Astrocyte (in vitro differentiated cells and primary cell): Measurements from ENCODE around the gene SLC4A5. TPM values are rescaled to one million over a fixed set of nuclear protein-coding genes. Genes with fewer than 3 reads are reported as not detected.

Experiments used
- DNase-seq: peaks from one replicate; pipeline ENCODE4 v3.0.0-alpha.2; 2010; ENCODE audit warnings: low read depth
- FAIRE-seq: peaks from 2 replicates; lab custom pipeline; 2011; peaks lifted over from hg19 to GRCh38; lab: Jason Lieb, UNC
- H2AFZ ChIP-seq: 2 replicates; pipeline ENCODE4 v1.6.0; 2012; ENCODE audit warnings: low read depth, low read length, inconsistent platforms
- H3K27ac ChIP-seq: 2 replicates; pipeline ENCODE4 v1.5.1; 2011; ENCODE audit warnings: low read depth, low read length, inconsistent platforms
- H3K27me3 ChIP-seq: 2 replicates; pipeline ENCODE4 v1.6.0; 2011; ENCODE audit warnings: low read length, inconsistent platforms; ENCODE audit not compliant: insufficient read depth
- H3K36me3 ChIP-seq: 2 replicates; pipeline ENCODE4 v1.5.1; 2011; ENCODE audit warnings: low read length, inconsistent platforms; ENCODE audit not compliant: insufficient read depth
- H3K4me1 ChIP-seq: 2 replicates; pipeline ENCODE4 v1.5.1; 2011; ENCODE audit warnings: low read length, inconsistent platforms; ENCODE audit not compliant: insufficient read depth
- H3K4me2 ChIP-seq: 2 replicates; pipeline ENCODE4 v1.6.0; 2012; ENCODE audit warnings: low read length, inconsistent platforms
- H3K4me3 ChIP-seq: 2 replicates; pipeline ENCODE4 v1.5.1; 2011; ENCODE audit warnings: low read depth, mild to moderate bottlenecking, low read length, inconsistent platforms; ENCODE audit not compliant: insufficient read depth
- H3K79me2 ChIP-seq: 2 replicates; pipeline ENCODE4 v1.6.0; 2012; ENCODE audit warnings: mild to moderate bottlenecking, low read length, inconsistent platforms; ENCODE audit not compliant: insufficient read depth
- H3K9ac ChIP-seq: 2 replicates; pipeline ENCODE4 v1.6.0; 2012; ENCODE audit warnings: mild to moderate bottlenecking, low read length, inconsistent platforms
- H3K9me3 ChIP-seq: 2 replicates; pipeline ENCODE4 v1.5.1; 2012; ENCODE audit warnings: low read depth, mild to moderate bottlenecking, low read length, inconsistent platforms; ENCODE audit not compliant: insufficient read depth
- H4K20me1 ChIP-seq: 2 replicates; pipeline ENCODE4 v1.6.0; 2012; ENCODE audit warnings: low read length, inconsistent platforms; ENCODE audit not compliant: insufficient read depth
- H3K27ac Mint-ChIP-seq: one replicate; pipeline ENCODE4 v1.8.0; 2021; ENCODE audit warnings: mild to moderate bottlenecking, mixed read lengths; ENCODE audit not compliant: unreplicated experiment
- H3K27me3 Mint-ChIP-seq: one replicate; pipeline ENCODE4 v1.8.0; 2021; ENCODE audit warnings: low read depth, mixed read lengths; ENCODE audit not compliant: unreplicated experiment
- H3K36me3 Mint-ChIP-seq: one replicate; pipeline ENCODE4 v1.8.0; 2021; ENCODE audit warnings: low read depth, mixed read lengths; ENCODE audit not compliant: unreplicated experiment
- H3K4me1 Mint-ChIP-seq: one replicate; pipeline ENCODE4 v1.8.0; 2021; ENCODE audit warnings: low read depth, mixed read lengths; ENCODE audit not compliant: unreplicated experiment
- H3K4me3 Mint-ChIP-seq: one replicate; pipeline ENCODE4 v1.8.0; 2021; ENCODE audit warnings: mild to moderate bottlenecking, moderate library complexity, mixed read lengths; ENCODE audit not compliant: unreplicated experiment
- H3K9me3 Mint-ChIP-seq: one replicate; pipeline ENCODE4 v1.8.0; 2021; ENCODE audit warnings: mild to moderate bottlenecking, mixed read lengths; ENCODE audit not compliant: unreplicated experiment
- CTCF ChIP-seq: IDR thresholded peaks from 2 replicates; pipeline ENCODE4 v1.5.1; 2011; ENCODE audit warnings: low read depth, mild to moderate bottlenecking, inconsistent platforms, low read length, moderate library complexity; ENCODE audit not compliant: insufficient read depth
- EZH2 ChIP-seq: IDR thresholded peaks from 2 replicates; pipeline ENCODE4 v1.6.1; 2012; ENCODE audit warnings: mild to moderate bottlenecking, low read length, inconsistent platforms; ENCODE audit not compliant: insufficient read depth
- total RNA-seq: library from RNA; stranded (reverse); gene quantifications from 2 replicates; pipeline ENCODE4 v1.2.1, GENCODE V29; 2021

SLC4A5 gene
- total RNA-seq, 1 donor from 2014 or later, result 0.41 TPM

- FAIRE-seq (no peak), DNase-seq (no peak)
- Histone ChIP-seq H2AFZ (no peak overlapping the region), H3K9me3 (no peaks in the 10 kb centered on the region), H4K20me1 (peaks cover 65% of the 10 kb centered on the region), H3K9ac (no peak overlapping the region), H3K36me3 (peaks cover 32% of the 10 kb centered on the region), H3K79me2 (peaks cover 35% of the 10 kb centered on the region), H3K4me2 (no peak overlapping the region), H3K4me3 (no peak overlapping the region), H3K27me3 (no peaks in the 10 kb centered on the region), H3K27ac (no peak overlapping the region), H3K4me1 (peaks cover 9% of the 10 kb centered on the region)
- no peaks in the 10 kb centered on the region for H3K9me3 Mint-ChIP-seq
- TF ChIP-seq EZH2 (no peak), CTCF (no peak)
- H3K4me1 Mint-ChIP-seq, result peaks cover 18% of the 10 kb centered on the region
- no peak overlapping the region for H3K4me3 Mint-ChIP-seq
- H3K27ac Mint-ChIP-seq, result no peak overlapping the region
- peaks cover 38% of the 10 kb centered on the region for H3K36me3 Mint-ChIP-seq
- H3K27me3 Mint-ChIP-seq, result no peaks in the 10 kb centered on the region
Measured at GRCh38 chr2:74372674-74373073, 29.5 kb upstream of the SLC4A5 start.

DNA sequence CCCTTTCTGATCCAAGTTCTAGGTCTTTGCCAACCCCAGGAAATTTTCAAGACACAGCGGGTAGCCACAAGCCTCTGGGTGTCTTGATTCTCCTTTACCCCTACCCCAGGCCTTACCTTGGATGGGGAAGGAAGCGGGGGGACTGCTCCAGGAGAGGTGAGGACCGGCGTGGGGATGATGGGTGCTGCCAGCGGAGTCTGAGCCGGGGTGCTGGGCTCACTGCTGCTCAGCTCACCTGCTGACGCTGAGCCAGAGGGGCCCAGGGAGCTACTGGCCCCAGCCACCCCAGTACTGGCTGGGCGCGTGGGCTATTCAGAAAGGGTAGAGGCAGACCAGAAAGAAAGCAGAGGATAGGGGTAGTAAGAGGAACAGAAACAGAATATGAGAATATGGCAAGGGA, 28.2 kb upstream of the SLC4A5 start:
- H3K4me1 ChIP-seq, result peaks cover 9% of the 10 kb centered on the region
- Mint-ChIP-seq H3K27ac (no peak overlapping the region), H3K36me3 (peaks cover 40% of the 10 kb centered on the region), H3K27me3 (no peaks in the 10 kb centered on the region), H3K4me3 (no peak overlapping the region), H3K9me3 (no peaks in the 10 kb centered on the region), H3K4me1 (peaks cover 18% of the 10 kb centered on the region)
- no peak overlapping the region for H3K9ac ChIP-seq
- peaks cover 29% of the 10 kb centered on the region for H3K79me2 ChIP-seq
- H3K27ac ChIP-seq, result no peak overlapping the region
- H3K4me2 ChIP-seq, result no peak overlapping the region
- no peak overlapping the region for H3K4me3 ChIP-seq
- FAIRE-seq (no peak), DNase-seq (no peak)
- TF ChIP-seq EZH2, result no peak
- no peak for TF ChIP-seq CTCF
- no peak overlapping the region for H2AFZ ChIP-seq
- H3K36me3 ChIP-seq, result peaks cover 44% of the 10 kb centered on the region
- no peaks in the 10 kb centered on the region for H3K27me3 ChIP-seq
- no peaks in the 10 kb centered on the region for H3K9me3 ChIP-seq
- peaks cover 58% of the 10 kb centered on the region for H4K20me1 ChIP-seq

DNA sequence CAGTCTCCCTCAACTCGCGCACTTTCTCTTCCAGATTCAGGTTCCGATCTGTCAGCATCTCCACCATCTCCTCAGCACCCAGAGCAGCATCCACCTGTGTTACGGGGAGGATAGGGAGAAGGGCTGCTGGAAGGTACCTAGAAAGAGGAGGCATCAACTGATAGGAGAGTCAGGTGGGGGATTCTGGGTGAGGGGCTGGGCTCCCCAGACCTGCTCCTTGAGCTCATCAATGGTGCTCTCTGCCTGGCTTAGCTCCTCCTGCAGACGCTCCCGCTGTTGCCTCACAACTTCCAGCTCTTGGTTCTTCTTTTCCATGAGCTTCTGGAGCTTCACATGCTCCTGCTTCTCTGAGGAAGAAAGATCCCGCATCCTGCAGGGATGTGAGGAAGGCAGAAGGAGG, 26.8 kb upstream of the SLC4A5 start:
- TF ChIP-seq CTCF (no peak), EZH2 (no peak)
- Mint-ChIP-seq H3K36me3 (peaks cover 42% of the 10 kb centered on the region), H3K4me3 (no peak overlapping the region), H3K9me3 (no peaks in the 10 kb centered on the region), H3K27me3 (no peaks in the 10 kb centered on the region), H3K27ac (no peak overlapping the region), H3K4me1 (peaks cover 18% of the 10 kb centered on the region)
- H3K27me3 ChIP-seq, result no peaks in the 10 kb centered on the region
- no peak for FAIRE-seq
- H3K9ac ChIP-seq, result no peak overlapping the region
- peaks cover 44% of the 10 kb centered on the region for H4K20me1 ChIP-seq
- H3K4me3 ChIP-seq, result no peak overlapping the region
- no peaks in the 10 kb centered on the region for H3K9me3 ChIP-seq
- peaks cover 9% of the 10 kb centered on the region for H3K4me1 ChIP-seq
- no peak overlapping the region for H3K27ac ChIP-seq
- no peak for DNase-seq
- H3K4me2 ChIP-seq, result no peak overlapping the region
- peaks cover 21% of the 10 kb centered on the region for H3K79me2 ChIP-seq
- peaks cover 52% of the 10 kb centered on the region for H3K36me3 ChIP-seq
- H2AFZ ChIP-seq, result no peak overlapping the region
